CD8-positive, alpha-beta memory T cell (primary cell): ENCODE data around the gene MSI2. TPM values are rescaled to one million over a fixed set of nuclear protein-coding genes. Genes with fewer than 3 reads are reported as not detected.

ENCODE experiments used
- CTCF ChIA-PET: fragments of 350-600 bp; sonication (Branson Sonifier 250); formaldehyde crosslinking; loops from one replicate; lab custom pipeline; 2021; ENCODE audit warnings: antibody characterized with exemption; lab: Charles Lee
- POLR2A ChIA-PET: fragments of 350-600 bp; sonication (Branson Sonifier 250); formaldehyde crosslinking; loops from one replicate; lab custom pipeline; 2021; ENCODE audit warnings: antibody characterized with exemption; lab: Charles Lee
- DNase-seq, 5 donors: peaks; one replicate each; pipeline versions ENCODE4 v3.0.0 to v3.0.0-alpha.2; 2020 to 2022; ENCODE audit warnings: mixed read lengths in 1 of 5
- H3K27ac ChIP-seq: one replicate; pipeline ENCODE4 v1.7.0; 2013; ENCODE audit warnings: low read depth, mild to moderate bottlenecking, low read length, moderate library complexity
- H3K27me3 ChIP-seq: 2 replicates; pipeline ENCODE4 v1.7.0; 2013; ENCODE audit warnings: low read length, mild to moderate bottlenecking; ENCODE audit not compliant: insufficient read depth, poor library complexity, severe bottlenecking
- H3K36me3 ChIP-seq: 2 replicates; pipeline ENCODE4 v1.7.0; 2013; ENCODE audit warnings: mild to moderate bottlenecking, low read length, moderate library complexity; ENCODE audit not compliant: insufficient read depth
- H3K4me1 ChIP-seq: 2 replicates; pipeline ENCODE4 v1.7.0; 2013; ENCODE audit warnings: mild to moderate bottlenecking, low read length, moderate library complexity; ENCODE audit not compliant: insufficient read depth
- H3K4me3 ChIP-seq: 2 replicates; pipeline ENCODE4 v1.7.0; 2013; ENCODE audit warnings: mild to moderate bottlenecking, low read length
- H3K9me3 ChIP-seq: 2 replicates; pipeline ENCODE4 v1.7.0; 2013; ENCODE audit warnings: mild to moderate bottlenecking, low read length
- H3K27ac Mint-ChIP-seq, 8 donors: one replicate each; pipeline ENCODE4 v1.8.0; 2020 to 2021; ENCODE audit warnings: mixed read lengths in 8 of 8, mild to moderate bottlenecking in 6 of 8, inconsistent platforms in 3 of 8, moderate library complexity in 3 of 8
- H3K27me3 Mint-ChIP-seq, 2 donors: one replicate each; pipeline ENCODE4 v1.8.0; 2020 to 2021; ENCODE audit warnings: mixed read lengths in 2 of 2, mild to moderate bottlenecking in 1 of 2, moderate library complexity in 1 of 2
- H3K36me3 Mint-ChIP-seq, 3 donors: one replicate each; pipeline ENCODE4 v1.8.0; 2020 to 2021; ENCODE audit warnings: mixed read lengths in 3 of 3, inconsistent platforms in 1 of 3, mild to moderate bottlenecking in 1 of 3
- H3K4me1 Mint-ChIP-seq, 3 donors: one replicate each; pipeline ENCODE4 v1.8.0; 2020 to 2021; ENCODE audit warnings: mixed read lengths in 3 of 3, inconsistent platforms in 1 of 3, mild to moderate bottlenecking in 1 of 3
- H3K4me3 Mint-ChIP-seq, 7 donors: one replicate each; pipeline ENCODE4 v1.8.0; 2020 to 2021; ENCODE audit warnings: mixed read lengths in 7 of 7, mild to moderate bottlenecking in 6 of 7, moderate library complexity in 4 of 7, inconsistent platforms in 2 of 7
- H3K9me3 Mint-ChIP-seq, 5 donors: one replicate each; pipeline ENCODE4 v1.8.0; 2020 to 2022; ENCODE audit warnings: mixed read lengths in 5 of 5, mild to moderate bottlenecking in 3 of 5, moderate library complexity in 2 of 5, inconsistent platforms in 1 of 5
- polyA plus RNA-seq: library from polyadenylated mRNA; unstranded; fragments of 300-500 nt; fragmentation: Illumina TruSeq; gene quantifications from one replicate; pipeline ENCODE4 v1.2.3, GENCODE V29; 2021
- total RNA-seq, 2 experiments: library from RNA; stranded (reverse); gene quantifications; one replicate each; pipeline ENCODE4 v1.2.3, GENCODE V29; 2021

MSI2 gene
- total and polyA plus RNA-seq, 3 experiments from 2014 or later, result 2.3 to 58.0 (median 57.1) TPM

GRCh38 chr17:57442401-57442823 is 186.1 kb downstream of the MSI2 start:
- H3K36me3 Mint-ChIP-seq, result peaks cover 0 to 7% (median 3%) of the 10 kb centered on the region in 3 donors
- POLR2A ChIA-PET, result no interaction called here
- H3K9me3 Mint-ChIP-seq, result no peaks in the 10 kb centered on the region
- peaks cover 0 to 2% of the 10 kb centered on the region in 2 donors for H3K27me3 Mint-ChIP-seq
- H3K4me3 ChIP-seq, result no peak overlapping the region
- H3K27ac ChIP-seq, result no peak overlapping the region
- no peak for DNase-seq
- CTCF ChIA-PET, result interaction anchor here (1.1 kb wide), 1 partner anchor 199 kb away, joined by 4 read pairs; no protein-coding TSS in a partner anchor
- H3K4me1 ChIP-seq, result peaks cover 52% of the 10 kb centered on the region
- peak overlapping the region in 1 of 7 donors; percentile 18 for H3K4me3 Mint-ChIP-seq
- no peaks in the 10 kb centered on the region for H3K27me3 ChIP-seq
- H3K27ac Mint-ChIP-seq, result peak overlapping the region in 6 of 8 donors; percentile 38 to 87 (median 48)
- H3K9me3 ChIP-seq, result no peaks in the 10 kb centered on the region
- H3K36me3 ChIP-seq, result no peaks in the 10 kb centered on the region
- peaks cover 54 to 71% (median 68%) of the 10 kb centered on the region in 3 donors for H3K4me1 Mint-ChIP-seq

GRCh38 chr17:57442914-57443571 is 186.7 kb downstream of the MSI2 start:
- Histone ChIP-seq H3K36me3 (no peaks in the 10 kb centered on the region), H3K27ac (no peak overlapping the region), H3K4me3 (no peak overlapping the region), H3K27me3 (no peaks in the 10 kb centered on the region), H3K4me1 (peaks cover 52% of the 10 kb centered on the region), H3K9me3 (no peaks in the 10 kb centered on the region)
- H3K27ac Mint-ChIP-seq, result peak overlapping the region in 6 of 8 donors; percentile 59 to 87 (median 76)
- H3K4me1 Mint-ChIP-seq, result peaks cover 53 to 66% (median 64%) of the 10 kb centered on the region in 3 donors
- peak overlapping the region in 3 of 7 donors; percentile 24 to 41 (median 37) for H3K4me3 Mint-ChIP-seq
- DNase-seq, result peak in 2 of 5 donors; percentile 29 to 57
- ChIA-PET POLR2A (interaction anchor here (1.0 kb wide), 1 partner anchor 186 kb away, joined by 3 read pairs; no protein-coding TSS in a partner anchor), CTCF (no interaction called here)
- peaks cover 0 to 2% of the 10 kb centered on the region in 2 donors for H3K27me3 Mint-ChIP-seq
- no peaks in the 10 kb centered on the region for H3K9me3 Mint-ChIP-seq
- H3K36me3 Mint-ChIP-seq, result peaks cover 0 to 6% (median 3%) of the 10 kb centered on the region in 3 donors

GRCh38 chr17:57443781-57444180 is 187.5 kb downstream of the MSI2 start:
- H3K4me3 ChIP-seq, result no peak overlapping the region
- CTCF ChIA-PET, result no interaction called here

GRCh38 chr17:57444682-57445450 is 188.5 kb downstream of the MSI2 start:
- POLR2A ChIA-PET, result no interaction called here
- Histone ChIP-seq H3K4me3 (no peak overlapping the region), H3K9me3 (no peaks in the 10 kb centered on the region), H3K27ac (no peak overlapping the region), H3K27me3 (no peaks in the 10 kb centered on the region), H3K36me3 (no peaks in the 10 kb centered on the region), H3K4me1 (peaks cover 41% of the 10 kb centered on the region)
- peaks cover 43 to 52% (median 49%) of the 10 kb centered on the region in 3 donors for H3K4me1 Mint-ChIP-seq
- peak overlapping the region in 2 of 8 donors; percentile 35 to 84 for H3K27ac Mint-ChIP-seq
- no peaks in the 10 kb centered on the region for H3K9me3 Mint-ChIP-seq
- CTCF ChIA-PET, result interaction anchor here (1.0 kb wide), 1 partner anchor 36 kb away, joined by 3 read pairs; no protein-coding TSS in a partner anchor
- no peak for DNase-seq
- H3K27me3 Mint-ChIP-seq, result peaks cover 0 to 3% of the 10 kb centered on the region in 2 donors
- no peak overlapping the region for H3K4me3 Mint-ChIP-seq
- H3K36me3 Mint-ChIP-seq, result peaks cover 0 to 6% (median 3%) of the 10 kb centered on the region in 3 donors

More at GRCh38 chr17:57443781-57444180, 187.5 kb downstream of the MSI2 start:
- Mint-ChIP-seq H3K36me3 (peaks cover 0 to 6% (median 3%) of the 10 kb centered on the region in 3 donors), H3K4me3 (no peak overlapping the region), H3K27me3 (peaks cover 0 to 2% of the 10 kb centered on the region in 2 donors), H3K27ac (peak overlapping the region in 1 of 8 donors; percentile 65), H3K4me1 (peaks cover 53 to 60% (median 59%) of the 10 kb centered on the region in 3 donors), H3K9me3 (no peaks in the 10 kb centered on the region)
- POLR2A ChIA-PET, result interaction anchor here (1.0 kb wide), 1 partner anchor 187 kb away, joined by 3 read pairs; no protein-coding TSS in a partner anchor
- Histone ChIP-seq H3K36me3 (no peaks in the 10 kb centered on the region), H3K4me1 (peaks cover 52% of the 10 kb centered on the region), H3K27me3 (no peaks in the 10 kb centered on the region), H3K9me3 (no peaks in the 10 kb centered on the region), H3K27ac (no peak overlapping the region)
- DNase-seq, result no peak

- no peak overlapping the region for H3K27ac ChIP-seq
- no peaks in the 10 kb centered on the region for H3K36me3 ChIP-seq
- no peaks in the 10 kb centered on the region for H3K9me3 ChIP-seq
- no peaks in the 10 kb centered on the region for H3K9me3 Mint-ChIP-seq
- peaks cover 0 to 6% (median 4%) of the 10 kb centered on the region in 3 donors for H3K36me3 Mint-ChIP-seq
- peaks cover 0 to 3% of the 10 kb centered on the region in 2 donors for H3K27me3 Mint-ChIP-seq
- H3K4me3 Mint-ChIP-seq, result peak overlapping the region in 1 of 7 donors; percentile 75
- ChIA-PET POLR2A (no interaction called here), CTCF (no interaction called here)
- H3K4me3 ChIP-seq, result no peak overlapping the region
- peaks cover 34% of the 10 kb centered on the region for H3K4me1 ChIP-seq
- H3K27ac Mint-ChIP-seq, result peak overlapping the region in 3 of 8 donors; percentile 7 to 84 (median 12)
- H3K27me3 ChIP-seq, result no peaks in the 10 kb centered on the region
- no peak for DNase-seq
- peaks cover 35 to 45% (median 41%) of the 10 kb centered on the region in 3 donors for H3K4me1 Mint-ChIP-seq
Measured at GRCh38 chr17:57445772-57446472, 189.6 kb downstream of the MSI2 start.

GRCh38 chr17:57447357-57447989 is 191.2 kb downstream of the MSI2 start:
- H3K27ac Mint-ChIP-seq, result peak overlapping the region in 2 of 8 donors; percentile 74 to 80
- ChIA-PET POLR2A (no interaction called here), CTCF (no interaction called here)
- Histone ChIP-seq H3K27me3 (no peaks in the 10 kb centered on the region), H3K4me3 (no peak overlapping the region), H3K36me3 (no peaks in the 10 kb centered on the region), H3K27ac (no peak overlapping the region), H3K4me1 (peaks cover 30% of the 10 kb centered on the region), H3K9me3 (no peaks in the 10 kb centered on the region)
- DNase-seq, result no peak
- H3K27me3 Mint-ChIP-seq, result peaks cover 0 to 3% of the 10 kb centered on the region in 2 donors
- H3K4me3 Mint-ChIP-seq, result no peak overlapping the region
- no peaks in the 10 kb centered on the region for H3K9me3 Mint-ChIP-seq
- H3K36me3 Mint-ChIP-seq, result peaks cover 0 to 8% (median 7%) of the 10 kb centered on the region in 3 donors
- H3K4me1 Mint-ChIP-seq, result peaks cover 38 to 42% (median 39%) of the 10 kb centered on the region in 3 donors

- H3K36me3 Mint-ChIP-seq, result peaks cover 0 to 8% (median 8%) of the 10 kb centered on the region in 3 donors
- CTCF ChIA-PET, result no interaction called here
- no peaks in the 10 kb centered on the region for H3K9me3 Mint-ChIP-seq
- H3K4me3 Mint-ChIP-seq, result no peak overlapping the region
- peaks cover 36 to 43% (median 37%) of the 10 kb centered on the region in 3 donors for H3K4me1 Mint-ChIP-seq
- Histone ChIP-seq H3K4me3 (no peak overlapping the region), H3K9me3 (no peaks in the 10 kb centered on the region), H3K4me1 (peaks cover 25% of the 10 kb centered on the region), H3K27ac (no peak overlapping the region), H3K36me3 (no peaks in the 10 kb centered on the region), H3K27me3 (no peaks in the 10 kb centered on the region)
- H3K27ac Mint-ChIP-seq, result peak overlapping the region in 1 of 8 donors; percentile 33
- DNase-seq, result no peak
- peaks cover 0 to 3% of the 10 kb centered on the region in 2 donors for H3K27me3 Mint-ChIP-seq
- POLR2A ChIA-PET, result no interaction called here
Measured at GRCh38 chr17:57447990-57448758, 191.9 kb downstream of the MSI2 start.
